HG03045 (cell line): ENCODE data around the gene IL34.
"Not testable (repeated sequence)": the region's sequence is repeated elsewhere in the genome, so short reads cannot be mapped to it uniquely, and the experiment has no call there.

ENCODE experiments used
- ATAC-seq: cut with Tn5 transposase; IDR thresholded peaks from one replicate; pipeline ENCODE4 v1.9.1; 2021; ENCODE audit warnings: mild to moderate bottlenecking, moderate library complexity; ENCODE audit not compliant: unreplicated experiment

IL34 gene

DNA sequence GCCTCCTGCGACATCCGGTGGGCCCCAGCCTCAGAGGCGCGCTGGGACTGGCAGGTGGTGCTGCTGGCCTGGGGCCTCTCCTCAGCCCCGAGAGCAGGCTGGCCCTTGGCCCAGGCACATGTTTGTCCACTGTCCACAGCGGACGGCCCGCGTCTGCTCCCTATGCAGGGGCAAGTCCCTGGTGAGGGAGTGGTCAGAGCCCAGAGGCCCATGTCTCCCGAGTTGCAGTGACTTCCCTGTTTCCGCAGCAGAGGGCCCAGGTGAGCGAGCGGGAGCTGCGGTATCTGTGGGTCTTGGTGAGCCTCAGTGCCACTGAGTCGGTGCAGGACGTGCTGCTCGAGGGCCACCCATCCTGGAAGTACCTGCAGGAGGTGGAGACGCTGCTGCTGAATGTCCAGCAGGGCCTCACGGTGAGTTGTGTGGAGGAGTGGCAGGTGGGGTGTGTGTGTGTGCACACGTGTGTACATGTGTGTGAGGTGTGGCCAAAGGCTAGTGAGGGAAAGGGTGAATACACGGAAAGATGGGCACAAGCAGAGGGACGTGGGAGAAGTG lies 10.4 kb downstream of the IL34 start:
- ATAC-seq, result no peak

DNA sequence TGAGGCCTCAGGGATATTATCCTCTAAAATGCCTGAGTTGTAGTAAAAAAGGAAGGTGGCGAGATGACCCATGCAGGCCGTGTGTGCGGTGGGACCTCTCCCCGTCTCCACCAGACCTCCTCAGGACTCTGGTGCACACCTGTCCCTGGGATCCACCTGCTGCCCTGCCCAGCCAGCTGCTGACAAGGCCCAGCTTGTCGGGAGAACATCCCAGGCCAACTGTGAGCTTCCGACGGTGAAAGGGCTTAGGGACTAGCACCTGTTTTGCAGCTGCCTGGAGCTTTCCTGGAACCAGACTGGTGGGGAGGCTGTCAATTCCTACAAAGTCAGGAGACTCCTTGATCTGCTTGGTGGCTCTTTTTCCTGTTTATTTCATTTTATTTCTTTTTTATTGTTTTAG lies 11.6 kb downstream of the IL34 start:
- ATAC-seq, result no peak

DNA sequence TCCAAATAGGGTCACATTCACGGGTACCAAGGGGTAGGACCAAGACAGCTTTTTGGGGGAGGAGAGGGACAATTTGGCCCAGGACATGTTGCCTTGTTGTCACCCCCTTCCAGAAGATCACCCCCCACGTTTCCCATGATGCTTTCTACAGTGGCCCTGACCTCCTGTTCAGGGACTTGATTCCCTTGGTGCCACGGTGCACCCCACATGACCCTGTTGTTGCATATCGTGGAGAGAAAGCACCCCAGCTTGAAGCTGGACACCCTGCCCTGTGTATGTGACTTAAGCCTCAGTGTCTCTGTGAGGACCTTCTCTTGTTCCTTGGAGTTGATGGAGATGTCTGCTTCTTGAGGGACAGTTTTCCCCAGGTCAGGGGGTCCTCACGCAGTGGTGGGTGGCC lies 12.6 kb downstream of the IL34 start:
- ATAC-seq, result no peak

GRCh38 chr16:70659546-70659945 lies 13.2 kb downstream of the IL34 start:
- no peak for ATAC-seq

DNA sequence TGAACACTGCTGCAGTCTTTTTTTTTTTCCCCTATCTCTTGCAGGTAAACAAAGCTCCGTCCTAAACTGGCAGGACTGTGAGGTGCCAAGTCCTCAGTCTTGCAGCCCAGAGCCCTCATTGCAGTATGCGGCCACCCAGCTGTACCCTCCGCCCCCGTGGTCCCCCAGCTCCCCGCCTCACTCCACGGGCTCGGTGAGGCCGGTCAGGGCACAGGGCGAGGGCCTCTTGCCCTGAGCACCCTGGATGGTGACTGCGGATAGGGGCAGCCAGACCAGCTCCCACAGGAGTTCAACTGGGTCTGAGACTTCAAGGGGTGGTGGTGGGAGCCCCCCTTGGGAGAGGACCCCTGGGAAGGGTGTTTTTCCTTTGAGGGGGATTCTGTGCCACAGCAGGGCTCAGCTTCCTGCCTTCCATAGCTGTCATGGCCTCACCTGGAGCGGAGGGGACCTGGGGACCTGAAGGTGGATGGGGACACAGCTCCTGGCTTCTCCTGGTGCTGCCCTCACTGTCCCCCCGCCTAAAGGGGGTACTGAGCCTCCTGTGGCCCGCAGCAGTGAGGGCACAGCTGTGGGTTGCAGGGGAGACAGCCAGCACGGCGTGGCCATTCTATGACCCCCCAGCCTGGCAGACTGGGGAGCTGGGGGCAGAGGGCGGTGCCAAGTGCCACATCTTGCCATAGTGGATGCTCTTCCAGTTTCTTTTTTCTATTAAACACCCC lies 13.8 kb downstream of the IL34 start:
- ATAC-seq, result no peak

DNA sequence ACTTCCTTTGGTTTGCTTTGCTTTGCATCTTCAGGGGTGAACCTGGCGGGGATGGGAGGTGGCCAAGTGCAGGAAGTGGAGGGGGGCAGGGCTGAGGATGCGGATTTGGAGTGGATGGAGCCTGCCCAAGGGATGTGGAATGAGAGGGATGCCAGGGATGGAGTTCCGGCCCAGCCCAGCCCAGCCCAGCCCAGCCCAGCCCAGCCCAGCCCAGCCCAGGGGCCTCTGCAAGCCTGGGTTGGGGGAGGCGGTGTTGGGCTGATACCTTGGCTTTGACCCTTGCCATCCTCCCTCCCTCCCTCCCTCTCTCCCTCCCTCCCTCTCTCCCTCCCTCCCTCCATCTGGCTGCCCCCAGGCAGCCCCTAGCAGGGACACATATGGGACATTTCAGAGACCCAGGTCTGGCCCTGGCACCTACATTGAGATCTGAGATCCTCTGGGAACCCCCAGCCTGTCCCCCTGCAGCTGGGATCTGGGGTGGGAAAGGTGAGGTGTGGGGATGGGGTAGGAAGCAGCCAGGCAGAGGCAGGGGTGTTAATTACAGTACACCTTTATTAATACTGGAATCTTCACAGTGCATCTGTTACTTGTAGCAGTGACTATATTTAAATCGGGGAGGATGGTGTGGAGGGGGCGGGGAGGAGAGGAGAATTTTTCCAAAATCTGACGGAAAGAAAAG lies 14.5 kb downstream of the IL34 start:
- no peak for ATAC-seq

- no peak for ATAC-seq
Measured at GRCh38 chr16:70661534-70661917, 15.2 kb downstream of the IL34 start.

DNA sequence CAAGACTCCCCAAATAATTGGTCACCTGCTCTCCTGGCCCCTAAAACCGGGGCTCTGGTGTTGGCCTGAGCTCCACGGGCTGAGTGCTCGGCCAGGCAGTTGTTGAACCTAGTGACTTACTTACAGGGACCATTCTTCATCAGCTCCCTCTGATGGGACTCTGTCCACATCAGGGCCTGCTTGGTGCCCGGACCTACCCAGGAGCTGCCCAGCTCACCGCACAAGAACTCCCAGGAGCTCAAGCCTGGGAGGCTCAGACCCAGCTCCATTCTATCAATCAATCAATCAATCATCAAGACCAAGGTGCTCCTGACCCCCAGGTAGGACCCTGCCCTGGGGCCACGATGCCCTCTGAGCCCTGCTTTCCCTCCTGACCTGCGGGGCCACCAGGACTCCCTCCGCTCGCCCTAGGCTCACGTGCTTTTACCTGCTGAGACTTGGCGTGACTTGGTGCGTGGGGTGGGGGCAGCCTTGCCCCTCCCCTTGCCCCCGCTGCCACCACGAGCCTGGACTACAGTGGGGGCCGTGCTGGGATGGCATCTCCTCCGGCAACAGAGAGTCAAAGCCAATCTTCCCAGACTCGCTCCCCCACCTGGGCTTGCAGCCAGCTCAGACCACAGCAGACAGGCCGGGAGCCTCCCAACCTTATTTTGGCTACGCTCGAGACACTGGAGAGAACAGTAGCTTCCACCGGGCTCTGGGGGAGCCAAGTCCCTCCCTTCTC lies 15.7 kb downstream of the IL34 start:
- ATAC-seq, result no peak

GRCh38 chr16:70662991-70663523 lies 16.7 kb downstream of the IL34 start:
- no peak for ATAC-seq

GRCh38 chr16:70663524-70664324 lies 17.4 kb downstream of the IL34 start:
- ATAC-seq, result no peak

DNA sequence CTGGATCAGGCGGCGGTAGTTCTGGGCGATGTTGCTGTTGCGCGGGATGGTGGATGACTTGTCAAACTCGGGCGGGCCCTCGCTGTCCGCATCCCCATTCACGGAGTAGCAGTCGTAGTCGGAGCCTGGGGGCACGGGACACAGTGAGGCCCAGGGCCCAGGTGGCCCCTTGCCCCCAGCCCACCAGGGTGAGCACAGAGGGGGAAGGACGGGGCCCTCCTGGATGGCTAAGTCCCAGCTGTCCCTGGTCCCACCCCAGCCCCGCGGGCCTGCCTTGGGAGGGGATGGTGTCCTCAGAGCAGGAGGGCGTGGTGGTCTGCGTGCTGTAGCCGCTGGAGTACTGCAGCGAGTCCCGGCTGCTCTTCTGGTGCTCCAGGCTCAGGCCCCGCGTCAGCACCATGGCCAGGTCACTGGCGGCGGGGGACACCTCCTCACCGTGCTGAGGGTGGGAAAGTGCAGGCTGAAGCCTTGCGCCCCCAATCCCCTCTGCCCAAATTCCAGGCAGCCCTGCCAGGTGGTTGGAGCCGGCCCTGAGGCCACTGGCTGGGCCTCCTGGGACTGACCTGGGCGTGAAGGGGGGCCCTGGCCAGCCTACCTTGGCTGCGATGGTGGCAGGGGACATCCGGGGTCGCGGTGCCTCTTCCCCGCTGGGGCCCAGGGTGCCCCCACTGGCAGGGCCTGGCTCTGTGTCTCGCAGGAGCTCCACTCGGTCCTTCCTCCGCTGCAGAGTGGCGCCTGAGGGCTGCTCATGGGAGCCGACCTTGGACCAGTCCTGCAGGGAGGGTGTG lies 18.2 kb downstream of the IL34 start:
- ATAC-seq, result no peak

DNA sequence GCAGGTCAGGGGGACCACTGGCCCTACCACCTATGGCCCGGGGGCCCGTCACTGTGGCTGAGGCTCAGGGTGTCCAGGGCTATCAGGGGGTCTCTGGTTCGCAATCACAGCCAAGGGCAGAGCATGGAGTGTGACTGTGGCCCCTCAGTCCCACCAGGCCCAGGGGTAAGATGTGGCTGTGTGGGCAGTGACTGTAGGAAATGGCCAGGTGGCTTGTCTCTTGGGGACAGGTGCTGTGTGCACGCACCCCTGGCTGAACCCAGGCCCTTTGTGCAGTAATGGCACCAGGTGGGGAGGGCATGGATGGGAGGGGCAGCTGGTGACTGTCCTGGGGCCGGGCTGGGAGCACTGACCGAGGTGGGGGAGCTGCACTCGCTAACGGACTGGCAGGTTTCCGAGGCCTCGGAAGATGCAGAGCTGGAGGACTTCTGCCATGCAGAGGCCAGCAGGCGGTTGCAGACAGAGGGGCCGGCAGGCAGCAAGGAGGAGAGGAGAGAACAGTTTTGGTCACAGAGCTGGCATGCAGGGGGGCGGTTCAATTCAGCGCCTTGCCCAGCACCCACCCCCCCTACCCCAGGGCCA lies 18.8 kb downstream of the IL34 start:
- ATAC-seq, result no peak

GRCh38 chr16:70665806-70666735 lies 19.7 kb downstream of the IL34 start:
- no peak for ATAC-seq

DNA sequence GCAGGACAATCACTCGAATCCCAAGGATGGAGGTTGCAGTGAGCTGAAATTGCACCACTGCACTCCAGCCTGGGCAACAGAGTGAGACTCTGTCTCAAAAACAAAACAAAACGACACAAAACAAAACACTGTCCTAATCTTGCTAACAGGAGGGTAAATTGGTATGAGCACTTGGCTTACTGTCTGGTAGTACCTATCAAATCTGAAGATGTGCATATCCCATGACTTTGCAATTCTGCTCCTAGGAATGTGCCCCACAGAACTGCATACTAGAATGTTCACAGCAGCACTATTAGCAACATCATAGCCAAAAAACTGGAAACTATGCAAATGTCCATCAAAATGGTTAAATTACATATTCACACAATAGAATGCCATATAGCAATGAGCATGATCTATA lies 23.8 kb downstream of the IL34 start:
- no peak for ATAC-seq

DNA sequence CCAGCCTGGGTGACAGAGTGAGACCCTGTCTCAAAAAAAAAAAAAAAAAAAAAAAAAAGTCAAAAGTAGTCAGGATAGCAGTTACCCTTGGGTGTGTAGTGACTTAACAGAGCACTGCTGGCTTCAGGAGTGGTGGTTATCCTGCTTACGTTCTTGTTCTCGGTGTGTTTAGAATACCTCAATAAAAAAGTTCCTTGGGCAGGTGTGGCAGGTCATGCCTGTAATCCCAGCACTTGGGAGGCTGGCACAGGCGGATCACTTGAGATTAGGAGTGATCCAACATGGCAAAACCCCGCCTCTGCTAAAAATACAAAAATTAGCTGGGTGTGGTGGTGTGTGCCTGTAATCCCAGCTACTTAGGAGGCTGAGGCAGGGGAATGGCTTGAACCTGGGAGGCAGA lies 24.6 kb downstream of the IL34 start:
- not testable (repeated sequence) for ATAC-seq

- ATAC-seq, result no peak
Measured at GRCh38 chr16:70674221-70675014, 28.1 kb downstream of the IL34 start.

DNA sequence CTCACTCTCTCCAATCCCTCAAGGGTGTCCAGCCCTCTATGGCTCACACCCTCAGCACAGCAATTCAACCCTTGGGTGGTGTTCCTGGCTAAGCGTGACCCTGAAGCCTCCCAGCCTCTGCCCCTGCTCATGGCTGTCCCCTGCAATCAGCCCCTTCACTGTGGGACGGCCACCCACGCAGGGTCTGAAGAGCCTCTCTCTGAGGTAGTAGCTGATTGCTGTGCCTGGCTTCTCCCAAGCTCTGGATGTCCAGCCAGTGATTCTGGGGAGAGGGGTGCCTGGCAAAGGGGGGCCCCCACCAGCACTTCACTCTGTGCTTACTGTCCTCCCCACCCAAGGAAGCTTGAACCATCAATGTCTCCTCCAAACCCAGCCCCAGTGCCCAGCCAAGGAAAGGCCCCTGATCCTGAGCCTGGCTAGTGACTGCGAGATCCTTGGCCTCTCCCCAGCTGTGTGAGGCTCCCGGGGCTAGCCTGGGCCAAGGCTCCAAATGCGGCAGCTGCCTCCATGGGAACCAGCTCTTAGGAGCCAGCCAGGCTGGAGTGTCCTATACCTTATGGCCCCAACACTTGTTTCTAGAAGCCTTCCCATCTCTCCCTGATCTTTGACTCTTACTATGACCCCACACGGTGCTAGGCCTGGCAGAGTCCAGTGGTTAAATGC lies 29.6 kb downstream of the IL34 start:
- ATAC-seq, result no peak
